Pancreas (tissue), 10 donors: Measurements from ENCODE around the gene IFI44. TPM values are rescaled to one million over a fixed set of nuclear protein-coding genes. Genes with fewer than 3 reads are reported as not detected.
A peak's percentile ranks its signal among the peaks of the same experiment; 100 is the strongest.

Experiments used
- ATAC-seq, 4 donors: fragments of 200-7000 bp; cut with Tn5 transposase; one replicate each; pipeline versions ENCODE4 v1.8.0 to v1.9.1; 2020; ENCODE audit warnings: mild to moderate bottlenecking in 4 of 4, moderate library complexity in 4 of 4
- DNase-seq, 6 donors: peaks; one replicate each; pipeline ENCODE4 v3.0.0-alpha.2; 2020
- FAIRE-seq: peaks from 2 replicates; lab custom pipeline; 2012; peaks lifted over from hg19 to GRCh38; lab: Jason Lieb, UNC
- H3K27ac ChIP-seq, 4 donors: fragments of 200-600 bp; sonication (generic); 1 replicate in 3 of 4; 2 replicates in 1 of 4; pipeline versions ENCODE4 v1.5.0 to v1.8.0; 2020
- H3K27me3 ChIP-seq, 4 donors: fragments of 200-600 bp; one replicate each; pipeline ENCODE4 v1.8.0; 2021
- H3K36me3 ChIP-seq, 3 donors: fragments of 200-600 bp; sonication (generic) in 1 of 3; one replicate each; pipeline versions ENCODE4 v1.5.0 to v1.8.0; 2020 to 2021
- H3K4me1 ChIP-seq, 3 donors: fragments of 200-600 bp; one replicate each; pipeline ENCODE4 v1.8.0; 2021
- H3K4me3 ChIP-seq, 4 donors: fragments of 200-600 bp; sonication (generic) in 2 of 4; one replicate each; pipeline versions ENCODE4 v1.5.0 to v1.8.0; 2020 to 2021
- H3K9me3 ChIP-seq, 4 donors: fragments of 200-600 bp; one replicate each; pipeline ENCODE4 v1.8.0; 2021
- CTCF ChIP-seq, 4 donors: fragments of 200-600 bp; sonication (generic) in 3 of 4; IDR thresholded peaks; one replicate each; pipeline versions ENCODE4 v1.5.0 to v1.8.0; 2021; ENCODE audit warnings: antibody characterized with exemption in 4 of 4
- WGBS, 2 donors: extraction: QIAGEN DNeasy Blood & Tissue Kit; methylation state at CpG; one replicate each; pipeline ENCODE4 v1.1.7; 2013; 5-methylcytosine and 5-hydroxymethylcytosine counted together
- intact Hi-C, 3 donors: fragments of 100-400 bp; cut with DNase I; formaldehyde crosslinking; loops; one replicate each; pipeline versions ENCODE4 v1.11.1 to v1.14.2; 2022
- polyA plus RNA-seq, 2 donors: library from polyadenylated mRNA; stranded (reverse); fragments of 200-250 nt; gene quantifications; one replicate each; pipeline ENCODE4 v1.2.3, GENCODE V29; 2013
- total RNA-seq, 6 donors: library from RNA; stranded (reverse); fragmentation: NEBNext Ultra II Directional in 4 of 6; extraction: Animal tissue kit (Norgen Biotek cat#: 25700) in 4 of 6; gene quantifications; one replicate each; pipeline versions ENCODE4 v1.2.1 to v1.2.4, GENCODE V29; 2021 to 2023
- donor health status: healthy with polysubstance abuse.
- donor health status: DM: no; HTN: no; CAD: no; lungs with moderate emphysema.
- donor health status: DM: no; HTN: no; CAD: no.
- donor health status: control.
- donor health status: control.
- donor health status: Bipolar disorder and iron deficiency.
- donor health status: DM: yes; HTN: yes; CAD: no.
- donor health status: DM: no; HTN: no; CAD: no.
- donor health status: DM: no; HTN: no; CAD: no.
- donor health status: DM: yes; HTN: yes; CAD: no.

IFI44 gene, protein sequence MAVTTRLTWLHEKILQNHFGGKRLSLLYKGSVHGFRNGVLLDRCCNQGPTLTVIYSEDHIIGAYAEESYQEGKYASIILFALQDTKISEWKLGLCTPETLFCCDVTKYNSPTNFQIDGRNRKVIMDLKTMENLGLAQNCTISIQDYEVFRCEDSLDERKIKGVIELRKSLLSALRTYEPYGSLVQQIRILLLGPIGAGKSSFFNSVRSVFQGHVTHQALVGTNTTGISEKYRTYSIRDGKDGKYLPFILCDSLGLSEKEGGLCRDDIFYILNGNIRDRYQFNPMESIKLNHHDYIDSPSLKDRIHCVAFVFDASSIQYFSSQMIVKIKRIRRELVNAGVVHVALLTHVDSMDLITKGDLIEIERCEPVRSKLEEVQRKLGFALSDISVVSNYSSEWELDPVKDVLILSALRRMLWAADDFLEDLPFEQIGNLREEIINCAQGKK
- total RNA-seq (10 to 100 TPM in 1 of 6 donors, 1 to 10 TPM in 5; 2.5 to 13.9 (median 6.8) TPM), polyA plus RNA-seq (10 to 100 TPM; 14.0 to 17.6 TPM)

- H3K27me3 ChIP-seq, result no peaks in the 10 kb centered on the region
- H3K27ac ChIP-seq, result peak within 1 kb of the TSS in 2 of 4 donors; percentile 20 to 73
- peaks cover 0 to 11% (median 10%) of the 10 kb centered on the region in 3 donors for H3K4me1 ChIP-seq
- H3K9me3 ChIP-seq, result no peaks in the 10 kb centered on the region
- no peak for TF ChIP-seq CTCF (IDR thresholded peaks at IDR 0.05)
- DNase-seq (peak; percentile 53 to 81 (median 74)), ATAC-seq (peak; percentile 93 to 98 (median 96)), FAIRE-seq (peak; percentile 85)
- H3K36me3 ChIP-seq, result no peaks in the 10 kb centered on the region
- peak within 1 kb of the TSS in 3 of 4 donors; percentile 2 to 37 (median 31) for H3K4me3 ChIP-seq
- intact Hi-C loops, result no loop called here
Observed at GRCh38 chr1:78649628-78650027, at the start of gene IFI44. TSS of gene IFI44 (plus strand) at chr1:78649831. CDS start at chr1:78650196, 365 bp downstream.

DNA sequence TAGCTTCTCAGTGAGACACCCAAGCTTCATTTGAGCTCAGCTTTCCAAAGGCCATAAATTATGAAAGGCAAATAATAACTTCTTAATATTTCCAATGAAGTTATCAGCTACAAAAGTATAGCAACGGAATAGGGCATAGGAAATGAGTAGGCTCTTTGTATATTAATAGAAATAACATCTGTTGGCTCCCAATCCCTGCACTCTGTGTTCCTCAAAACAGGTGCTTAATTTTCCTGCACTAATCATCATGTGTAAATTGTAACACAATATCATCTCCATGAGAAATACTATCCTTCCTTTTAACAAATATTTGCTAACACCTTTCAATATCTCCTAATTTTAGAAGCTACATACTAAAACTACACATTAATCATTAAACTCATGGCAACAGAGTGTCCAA lies 48.6 kb upstream of the IFI44 start:
- TF ChIP-seq CTCF (IDR thresholded peaks at IDR 0.05), result no peak
- 3 to 10% methylated on average over 1 of the region's 1 CpG for WGBS, 2 donors
- Histone ChIP-seq H3K9me3 (no peaks in the 10 kb centered on the region), H3K27ac (no peak overlapping the region), H3K4me1 (peaks cover 0 to 7% (median 0%) of the 10 kb centered on the region in 3 donors), H3K36me3 (no peaks in the 10 kb centered on the region), H3K4me3 (no peak overlapping the region), H3K27me3 (no peaks in the 10 kb centered on the region)
- intact Hi-C loops, result loop anchor here in 1 of 3 donors (10.0 kb wide), 1 partner anchor 456 kb away; no protein-coding TSS in a partner anchor
- peak in 2 of 4 donors; percentile 57 to 64 for ATAC-seq
- no peak for DNase-seq
- no peak for FAIRE-seq

DNA sequence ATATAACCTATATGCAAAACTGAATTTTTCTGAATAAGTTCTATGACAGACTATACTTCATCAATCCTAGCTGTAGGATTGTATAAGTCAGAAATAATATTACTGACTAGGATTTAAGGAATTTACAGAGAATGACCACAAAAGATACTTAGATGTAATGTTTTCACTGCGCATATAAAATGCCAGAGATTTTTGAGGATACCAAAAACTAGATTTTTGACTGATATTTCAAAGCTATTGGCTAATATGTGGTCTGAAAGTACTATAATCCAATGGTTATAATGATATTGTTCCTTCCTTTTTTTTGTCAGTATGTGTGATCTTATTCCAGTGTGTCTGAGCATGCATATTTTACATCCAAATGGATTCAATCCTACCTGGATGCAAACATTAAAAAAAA lies 46.4 kb upstream of the IFI44 start:
- intact Hi-C loops, result loop anchor here in 1 of 3 donors (10.0 kb wide), 1 partner anchor 458 kb away; no protein-coding TSS in a partner anchor
- H3K9me3 ChIP-seq, result no peaks in the 10 kb centered on the region
- no peak for FAIRE-seq
- H3K36me3 ChIP-seq, result no peaks in the 10 kb centered on the region
- H3K27ac ChIP-seq, result no peak overlapping the region
- peaks cover 0 to 7% (median 0%) of the 10 kb centered on the region in 3 donors for H3K4me1 ChIP-seq
- ATAC-seq, result no peak
- H3K4me3 ChIP-seq, result no peak overlapping the region
- H3K27me3 ChIP-seq, result no peaks in the 10 kb centered on the region
- no peak for DNase-seq
- TF ChIP-seq CTCF (IDR thresholded peaks at IDR 0.05), result no peak
- WGBS, 2 donors, result 94 to 96% methylated on average over 1 of the region's 1 CpG

GRCh38 chr1:78604643-78605042 lies 45.0 kb upstream of the IFI44 start:
- peaks cover 0 to 7% (median 0%) of the 10 kb centered on the region in 3 donors for H3K4me1 ChIP-seq
- no peaks in the 10 kb centered on the region for H3K36me3 ChIP-seq
- FAIRE-seq, result no peak
- intact Hi-C loops, result loop anchor here in 2 of 3 donors (5.0 to 10.0 kb wide), 2 partner anchors 460 to 472 kb away; no protein-coding TSS in a partner anchor
- whole genome bisulfite sequencing, 2 donors, result 79 to 84% methylated on average over 5 of the region's 5 CpGs
- no peak overlapping the region for H3K4me3 ChIP-seq
- ATAC-seq, result no peak
- no peaks in the 10 kb centered on the region for H3K27me3 ChIP-seq
- TF ChIP-seq CTCF (IDR thresholded peaks at IDR 0.05), result no peak
- H3K27ac ChIP-seq, result no peak overlapping the region
- DNase-seq, result no peak
- H3K9me3 ChIP-seq, result no peaks in the 10 kb centered on the region
